Fibroblast of mammary gland (primary cell): ENCODE measurements around the gene PUSL1.
A peak's percentile ranks its signal among the peaks of the same experiment; 100 is the strongest.

Source experiments
- DNase-seq: peaks from one replicate; pipeline ENCODE4 v3.0.0-alpha.2; 2010; ENCODE audit warnings: low read depth
- H3K4me3 ChIP-seq: 2 replicates; pipeline ENCODE4 v1.5.1; 2011; ENCODE audit warnings: low read depth, mild to moderate bottlenecking, low read length, moderate library complexity; ENCODE audit not compliant: control insufficient read depth
- TF ChIP-seq, protein P1 (sequence below): conservative IDR thresholded peaks from 2 replicates; pipeline ENCODE4 v1.5.1; 2011; ENCODE audit warnings: low read depth, low read length, inconsistent platforms; ENCODE audit not compliant: control insufficient read depth, insufficient read depth

The PUSL1 gene

GRCh38 chr1:1307923-1308755 lies at the start of gene PUSL1, which contains the start of gene ACAP3:
TSS of gene PUSL1 (plus strand) at chr1:1308597. CDS start at chr1:1308644, 47 bp downstream.
TSS of gene ACAP3 (minus strand) at chr1:1307930. CDS start at chr1:1307815, 115 bp downstream.
- TF ChIP-seq, protein P1, sequence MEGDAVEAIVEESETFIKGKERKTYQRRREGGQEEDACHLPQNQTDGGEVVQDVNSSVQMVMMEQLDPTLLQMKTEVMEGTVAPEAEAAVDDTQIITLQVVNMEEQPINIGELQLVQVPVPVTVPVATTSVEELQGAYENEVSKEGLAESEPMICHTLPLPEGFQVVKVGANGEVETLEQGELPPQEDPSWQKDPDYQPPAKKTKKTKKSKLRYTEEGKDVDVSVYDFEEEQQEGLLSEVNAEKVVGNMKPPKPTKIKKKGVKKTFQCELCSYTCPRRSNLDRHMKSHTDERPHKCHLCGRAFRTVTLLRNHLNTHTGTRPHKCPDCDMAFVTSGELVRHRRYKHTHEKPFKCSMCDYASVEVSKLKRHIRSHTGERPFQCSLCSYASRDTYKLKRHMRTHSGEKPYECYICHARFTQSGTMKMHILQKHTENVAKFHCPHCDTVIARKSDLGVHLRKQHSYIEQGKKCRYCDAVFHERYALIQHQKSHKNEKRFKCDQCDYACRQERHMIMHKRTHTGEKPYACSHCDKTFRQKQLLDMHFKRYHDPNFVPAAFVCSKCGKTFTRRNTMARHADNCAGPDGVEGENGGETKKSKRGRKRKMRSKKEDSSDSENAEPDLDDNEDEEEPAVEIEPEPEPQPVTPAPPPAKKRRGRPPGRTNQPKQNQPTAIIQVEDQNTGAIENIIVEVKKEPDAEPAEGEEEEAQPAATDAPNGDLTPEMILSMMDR, result no peak
- peak within 1 kb of the TSS; percentile 62 for H3K4me3 ChIP-seq
- DNase-seq, result peak; percentile 94

- TF ChIP-seq, protein P1, result no peak
- DNase-seq, result no peak
- no peak overlapping the region for H3K4me3 ChIP-seq
These were observed 49.3 kb upstream of the PUSL1 start for GRCh38 chr1:1259119-1259488.

GRCh38 chr1:1259540-1259939 lies 48.9 kb upstream of the PUSL1 start:
- DNase-seq, result no peak
- H3K4me3 ChIP-seq, result no peak overlapping the region
- TF ChIP-seq, protein P1, result no peak

- no peak overlapping the region for H3K4me3 ChIP-seq
- no peak for DNase-seq
- TF ChIP-seq, protein P1, result no peak
These were observed 48.3 kb upstream of the PUSL1 start for GRCh38 chr1:1259951-1260600.

- TF ChIP-seq, protein P1, result no peak
- DNase-seq, result no peak
These were observed 47.4 kb upstream of the PUSL1 start for GRCh38 chr1:1260843-1261560.

DNA sequence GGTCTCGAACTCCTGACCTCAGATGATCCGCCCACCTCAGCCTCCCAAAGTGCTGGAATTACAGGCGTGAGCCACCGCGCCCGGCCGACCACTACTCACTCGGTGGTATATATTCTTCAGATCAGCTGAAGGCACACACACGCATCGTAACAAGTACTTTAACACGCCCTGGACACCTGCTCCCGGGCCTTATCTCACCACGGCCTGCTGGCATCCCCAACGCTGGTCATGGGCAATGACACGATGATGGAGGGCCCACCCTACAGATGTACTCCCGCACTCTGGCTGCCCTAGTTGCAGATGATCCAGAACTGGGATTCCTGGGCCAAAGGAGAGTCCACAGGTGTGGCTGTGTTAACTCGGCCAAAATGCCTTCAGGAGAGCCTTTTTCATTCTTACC lies 46.3 kb upstream of the PUSL1 start:
- no peak for DNase-seq
- TF ChIP-seq, protein P1, result no peak
- H3K4me3 ChIP-seq, result no peak overlapping the region

More at GRCh38 chr1:1260843-1261560, 47.4 kb upstream of the PUSL1 start:
- no peak overlapping the region for H3K4me3 ChIP-seq
